HepG2 (cell line): ENCODE measurements around the gene SDC4. TPM values are rescaled to one million over a fixed set of nuclear protein-coding genes. Genes with fewer than 3 reads are reported as not detected.

ENCODE experiments used
- AFF4 ChIP-seq: sonication (generic); formaldehyde crosslinking; IDR thresholded peaks from 2 replicates; pipeline ENCODE4 v1.4.0; 2020; ENCODE audit warnings: missing genetic modification reagents
- BORCS8-MEF2B ChIP-seq: sonication (generic); formaldehyde crosslinking; IDR thresholded peaks from 2 replicates; pipeline ENCODE4 v1.8.0; 2022; ENCODE audit warnings: mild to moderate bottlenecking, missing genetic modification reagents
- DNMT1 ChIP-seq: sonication (generic); formaldehyde crosslinking; IDR thresholded peaks from 2 replicates; pipeline ENCODE4 v1.5.1; 2020; ENCODE audit warnings: mild to moderate bottlenecking, missing genetic modification reagents
- ESRRA ChIP-seq: sonication (generic); formaldehyde crosslinking; IDR thresholded peaks from 2 replicates; pipeline ENCODE4 v1.5.1; 2020; ENCODE audit warnings: mild to moderate bottlenecking, low read depth, missing genetic modification reagents
- FOXJ3 ChIP-seq: sonication (generic); formaldehyde crosslinking; IDR thresholded peaks from 2 replicates; pipeline ENCODE4 v1.4.0; 2020; ENCODE audit warnings: missing genetic modification reagents, mild to moderate bottlenecking, borderline replicate concordance
- GATA4 ChIP-seq: sonication (generic); IDR thresholded peaks from 2 replicates; pipeline ENCODE4 v1.6.1; 2016; ENCODE audit warnings: antibody characterized with exemption, low read depth, borderline replicate concordance
- MED8 ChIP-seq: sonication (generic); formaldehyde crosslinking; IDR thresholded peaks from 2 replicates; pipeline ENCODE4 v1.8.1; 2023; ENCODE audit warnings: mild to moderate bottlenecking, missing genetic modification reagents; ENCODE audit not compliant: insufficient replicate concordance
- MEIS2 ChIP-seq: sonication (generic); formaldehyde crosslinking; IDR thresholded peaks from 2 replicates; pipeline ENCODE4 v1.9.0; 2021; ENCODE audit warnings: mild to moderate bottlenecking, missing genetic modification reagents
- MIER2 ChIP-seq: IDR thresholded peaks from 2 replicates; pipeline ENCODE4 v1.6.1; 2016; ENCODE audit warnings: missing biosample characterization, missing genetic modification reagents
- MLX ChIP-seq: IDR thresholded peaks from 2 replicates; pipeline ENCODE4 v1.6.1; 2016
- NCOA1 ChIP-seq: sonication (generic); formaldehyde crosslinking; IDR thresholded peaks from 2 replicates; pipeline ENCODE4 v1.9.0; 2021; ENCODE audit warnings: missing genetic modification reagents
- PAWR ChIP-seq: sonication (generic); formaldehyde crosslinking; IDR thresholded peaks from 2 replicates; pipeline ENCODE4 v1.4.0; 2020; ENCODE audit warnings: missing genetic modification reagents, mild to moderate bottlenecking, borderline replicate concordance
- PITX1 ChIP-seq: sonication (generic); formaldehyde crosslinking; IDR thresholded peaks from 2 replicates; pipeline ENCODE4 v1.5.1; 2020; ENCODE audit warnings: mild to moderate bottlenecking, missing genetic modification reagents
- SMARCC2 ChIP-seq: fragments of 450-650 bp; IDR thresholded peaks from 2 replicates; pipeline ENCODE4 v1.6.1; 2017; ENCODE audit warnings: antibody characterized with exemption, mild to moderate bottlenecking
- SPEN ChIP-seq: sonication (generic); formaldehyde crosslinking; IDR thresholded peaks from 2 replicates; pipeline ENCODE4 v1.5.1; 2020; ENCODE audit warnings: low read depth, mild to moderate bottlenecking, missing genetic modification reagents
- STAG1 ChIP-seq: sonication (generic); formaldehyde crosslinking; IDR thresholded peaks from 2 replicates; pipeline ENCODE4 v1.4.0; 2020; ENCODE audit warnings: missing genetic modification reagents
- TGIF2 ChIP-seq: IDR thresholded peaks from 2 replicates; pipeline ENCODE4 v1.6.1; 2016; ENCODE audit warnings: control low read depth, missing compliant biosample characterization
- YY1 ChIP-seq: IDR thresholded peaks from 2 replicates; pipeline ENCODE4 v1.6.1; 2011; ENCODE audit warnings: low read length, low read depth, moderate library complexity, mild to moderate bottlenecking; ENCODE audit not compliant: insufficient read depth, insufficient replicate concordance
- ZKSCAN8 ChIP-seq: IDR thresholded peaks from 2 replicates; pipeline ENCODE4 v1.6.1; 2016; ENCODE audit warnings: borderline replicate concordance, missing genetic modification reagents, missing compliant biosample characterization
- ZNF3 ChIP-seq: IDR thresholded peaks from 2 replicates; pipeline ENCODE4 v1.7.0; 2017; ENCODE audit warnings: inconsistent platforms
- ZNF646 ChIP-seq: sonication (generic); formaldehyde crosslinking; IDR thresholded peaks from 2 replicates; pipeline ENCODE4 v1.9.0; 2021; ENCODE audit warnings: mild to moderate bottlenecking, missing genetic modification reagents
- polyA plus RNA-seq, 8 experiments: library from polyadenylated mRNA; depleted of rRNA in 3 of 8; stranded (reverse) in 7 of 8; unstranded in 1 of 8; fragments of >200 nt; fragmentation: Illumina TruSeq in 4 of 8; extraction: Trizol in 4 of 8; gene quantifications; 2 replicates each; pipeline versions ENCODE4 v1.2.1 to v1.2.3, GENCODE V29; 2011 to 2016; ENCODE audit warnings: low read depth in 4 of 8, missing spikeins in 1 of 8, mixed read lengths in 1 of 8; ENCODE audit not compliant: insufficient read depth in 1 of 8
- total RNA-seq, 5 experiments: library from RNA; depleted of rRNA; stranded (reverse); fragments of >200 nt; fragmentation: Illumina TruSeq; extraction: Trizol; gene quantifications; 2 replicates each; pipeline ENCODE4 v1.2.3, GENCODE V29; 2016; ENCODE audit warnings: low read depth in 1 of 5

Gene SDC4
- total and polyA plus RNA-seq, 2 of the 13 experiments (the other 11 are each of a cell fraction or from before 2014, with no cell fraction given), result 49.0 to 65.1 TPM

GRCh38 chr20:45322952-45323383 lies 25.3 kb downstream of the SDC4 start (continued):
- TF ChIP-seq YY1 (peak; percentile 13), PITX1 (CRISPR knock-in tag) (peak; percentile 68; the same call in 1 of the 2 replicates), MLX (CRISPR knock-in tag) (no peak), MEIS2 (peak; percentile 98), MIER2 (CRISPR knock-in tag) (0 out of 2 replicates have a peak, but pooled peaks have one; percentile 41), SMARCC2 (no peak), ZNF646 (CRISPR knock-in tag) (no peak), FOXJ3 (CRISPR knock-in tag) (0 out of 2 replicates have a peak, but pooled peaks have one; percentile 31), AFF4 (CRISPR knock-in tag) (no peak), TGIF2 (CRISPR knock-in tag) (peak; percentile 40; the same call in 1 of the 2 replicates), STAG1 (peak; percentile 100), ZNF3 (CRISPR knock-in tag) (no peak), DNMT1 (CRISPR knock-in tag) (no peak), ESRRA (no peak), BORCS8-MEF2B (CRISPR knock-in tag) (peak; percentile 49; the same call in 1 of the 2 replicates), NCOA1 (CRISPR knock-in tag) (no peak), PAWR (CRISPR knock-in tag) (no peak), MED8 (CRISPR knock-in tag) (no peak), SPEN (CRISPR knock-in tag) (peak; percentile 18; the same call in 1 of the 2 replicates), GATA4 (no peak), ZKSCAN8 (CRISPR knock-in tag) (peak; percentile 49; the same call in 1 of the 2 replicates)
